ENCODE results near the gene ZSCAN5B. TPM values are rescaled to one million over a fixed set of nuclear protein-coding genes. Genes with fewer than 3 reads are reported as not detected.

Gene ZSCAN5B
- total and polyA plus RNA-seq, 2 donors = 0.05 TPM; not detected in 1

DNA sequence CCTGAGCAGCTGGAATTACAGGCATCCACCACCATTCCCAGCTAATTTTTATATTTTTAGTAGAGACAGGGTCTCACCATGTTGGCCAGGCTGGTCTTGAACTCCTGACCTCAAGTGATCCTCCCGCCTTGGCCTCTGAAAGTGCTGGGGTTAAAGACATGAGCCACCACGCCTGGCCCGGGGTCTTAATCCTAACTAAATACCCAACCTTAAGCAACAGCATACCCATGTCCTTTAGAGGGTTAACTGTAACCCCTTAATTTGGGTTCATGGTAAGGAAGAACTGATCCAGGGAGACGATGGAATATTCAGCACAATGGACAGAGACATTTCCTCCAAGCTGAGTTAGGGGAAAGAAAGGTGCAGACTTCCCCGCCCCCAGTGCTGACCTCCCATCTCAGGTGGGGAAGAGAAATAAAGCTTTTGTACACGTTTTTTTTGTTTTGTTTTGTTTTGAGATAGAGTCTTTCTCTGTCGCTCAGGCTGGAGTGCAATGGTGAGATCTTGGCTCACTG lies 30.5 kb downstream of the ZSCAN5B start:
- no peaks in the 10 kb centered on the region for H3K9me3 ChIP-seq (ENCODE audit: control insufficient read depth in 2 of 2, insufficient read depth in 1 of 2, low read length in 1 of 2)
- 60% methylated on average over 7 of the region's 7 CpGs for WGBS
- H3K4me1 ChIP-seq (ENCODE audit: control insufficient read depth in 2 of 2, insufficient read depth in 2 of 2, low read length in 2 of 2) = peaks cover 3 to 19% of the 10 kb centered on the region in 2 donors
- H3K27me3 ChIP-seq (ENCODE audit: control insufficient read depth in 2 of 2, insufficient read depth in 1 of 2, low read length in 1 of 2) = no peaks in the 10 kb centered on the region
- H3K36me3 ChIP-seq (ENCODE audit: control insufficient read depth in 2 of 2, insufficient read depth in 2 of 2, low read length in 1 of 2) = no peaks in the 10 kb centered on the region
- no peak overlapping the region for H3K27ac ChIP-seq (ENCODE audit: low read depth in 1 of 2, low read length in 1 of 2)
- DNase-seq (ENCODE audit: low read depth in 6 of 9, low spot score in 9 of 9) = peak in 2 of 9 donors; percentile 33 to 54
- H3K4me3 ChIP-seq (ENCODE audit: low read length in 2 of 2) = no peak overlapping the region

DNA sequence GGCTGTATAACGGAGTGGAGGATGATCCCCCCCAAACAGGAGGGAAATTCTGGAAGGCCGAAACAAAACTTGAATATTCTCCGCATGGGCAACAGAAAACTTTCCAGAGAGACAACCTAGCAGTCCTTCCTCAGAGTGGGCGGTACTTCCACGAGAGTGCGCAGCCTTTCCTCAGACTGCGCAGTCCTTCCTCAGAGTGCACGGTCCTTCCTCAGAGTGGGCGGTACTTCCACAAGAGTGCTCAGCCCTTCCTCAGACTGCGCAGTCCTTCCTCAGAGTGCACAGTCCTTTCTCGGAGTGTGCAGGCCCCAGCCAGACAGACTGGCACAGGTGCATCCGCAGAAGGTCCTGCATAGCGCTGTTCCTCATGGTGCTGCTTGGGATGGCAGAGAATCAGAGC lies 34.5 kb downstream of the ZSCAN5B start:
- Histone ChIP-seq H3K9me3 (ENCODE audit: control insufficient read depth in 2 of 2, insufficient read depth in 1 of 2, low read length in 1 of 2) (no peaks in the 10 kb centered on the region), H3K27me3 (ENCODE audit: control insufficient read depth in 2 of 2, insufficient read depth in 1 of 2, low read length in 1 of 2) (no peaks in the 10 kb centered on the region), H3K4me3 (ENCODE audit: low read length in 2 of 2) (no peak overlapping the region), H3K4me1 (ENCODE audit: control insufficient read depth in 2 of 2, insufficient read depth in 2 of 2, low read length in 2 of 2) (peaks cover 3 to 25% of the 10 kb centered on the region in 2 donors), H3K36me3 (ENCODE audit: control insufficient read depth in 2 of 2, insufficient read depth in 2 of 2, low read length in 1 of 2) (peaks cover 15 to 33% of the 10 kb centered on the region in 2 donors), H3K27ac (ENCODE audit: low read depth in 1 of 2, low read length in 1 of 2) (no peak overlapping the region)
- 91% methylated on average over 13 of the region's 13 CpGs for WGBS
- DNase-seq (ENCODE audit: low read depth in 6 of 9, low spot score in 9 of 9) = no peak

- Histone ChIP-seq H3K27ac (ENCODE audit: low read depth in 1 of 2, low read length in 1 of 2) (peak overlapping the region in 1 of 2 donors; percentile 7), H3K4me3 (ENCODE audit: low read length in 2 of 2) (no peak overlapping the region), H3K4me1 (ENCODE audit: control insufficient read depth in 2 of 2, insufficient read depth in 2 of 2, low read length in 2 of 2) (peaks cover 3 to 25% of the 10 kb centered on the region in 2 donors), H3K27me3 (ENCODE audit: control insufficient read depth in 2 of 2, insufficient read depth in 1 of 2, low read length in 1 of 2) (no peaks in the 10 kb centered on the region), H3K9me3 (ENCODE audit: control insufficient read depth in 2 of 2, insufficient read depth in 1 of 2, low read length in 1 of 2) (no peaks in the 10 kb centered on the region), H3K36me3 (ENCODE audit: control insufficient read depth in 2 of 2, insufficient read depth in 2 of 2, low read length in 1 of 2) (peaks cover 16 to 41% of the 10 kb centered on the region in 2 donors)
- peak in 3 of 9 donors; percentile 43 to 68 (median 59) for DNase-seq (ENCODE audit: low read depth in 6 of 9, low spot score in 9 of 9)
- WGBS = 9% methylated on average over 9 of the region's 9 CpGs
Observed at GRCh38 chr19:56162258-56162657, 35.3 kb downstream of the ZSCAN5B start.

DNA sequence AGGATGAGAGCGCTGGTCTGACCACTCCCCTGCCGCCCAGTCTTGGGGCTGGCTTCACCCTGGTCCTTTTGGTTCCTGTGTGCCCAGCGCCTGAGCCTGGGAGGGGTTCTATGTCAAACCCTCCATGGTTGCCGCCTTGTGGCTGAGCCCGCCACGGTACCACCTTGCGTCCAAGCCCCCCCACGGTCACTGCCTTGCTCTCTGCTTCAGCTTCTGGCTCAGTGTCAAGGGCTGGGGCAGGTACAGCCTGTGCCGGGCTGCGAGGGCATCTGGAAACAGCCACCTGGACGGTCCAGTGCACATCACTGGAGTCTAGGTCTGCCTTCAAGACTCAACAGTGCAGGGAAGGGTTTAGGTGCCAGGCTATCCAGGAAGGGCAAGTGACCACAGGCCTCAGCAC lies 36.0 kb downstream of the ZSCAN5B start:
- Histone ChIP-seq H3K9me3 (ENCODE audit: control insufficient read depth in 2 of 2, insufficient read depth in 1 of 2, low read length in 1 of 2) (no peaks in the 10 kb centered on the region), H3K36me3 (ENCODE audit: control insufficient read depth in 2 of 2, insufficient read depth in 2 of 2, low read length in 1 of 2) (peaks cover 23 to 48% of the 10 kb centered on the region in 2 donors), H3K4me1 (ENCODE audit: control insufficient read depth in 2 of 2, insufficient read depth in 2 of 2, low read length in 2 of 2) (peaks cover 3 to 25% of the 10 kb centered on the region in 2 donors), H3K4me3 (ENCODE audit: low read length in 2 of 2) (no peak overlapping the region), H3K27ac (ENCODE audit: low read depth in 1 of 2, low read length in 1 of 2) (no peak overlapping the region), H3K27me3 (ENCODE audit: control insufficient read depth in 2 of 2, insufficient read depth in 1 of 2, low read length in 1 of 2) (no peaks in the 10 kb centered on the region)
- WGBS = 97% methylated on average over 11 of the region's 11 CpGs
- no peak for DNase-seq (ENCODE audit: low read depth in 6 of 9, low spot score in 9 of 9)

DNA sequence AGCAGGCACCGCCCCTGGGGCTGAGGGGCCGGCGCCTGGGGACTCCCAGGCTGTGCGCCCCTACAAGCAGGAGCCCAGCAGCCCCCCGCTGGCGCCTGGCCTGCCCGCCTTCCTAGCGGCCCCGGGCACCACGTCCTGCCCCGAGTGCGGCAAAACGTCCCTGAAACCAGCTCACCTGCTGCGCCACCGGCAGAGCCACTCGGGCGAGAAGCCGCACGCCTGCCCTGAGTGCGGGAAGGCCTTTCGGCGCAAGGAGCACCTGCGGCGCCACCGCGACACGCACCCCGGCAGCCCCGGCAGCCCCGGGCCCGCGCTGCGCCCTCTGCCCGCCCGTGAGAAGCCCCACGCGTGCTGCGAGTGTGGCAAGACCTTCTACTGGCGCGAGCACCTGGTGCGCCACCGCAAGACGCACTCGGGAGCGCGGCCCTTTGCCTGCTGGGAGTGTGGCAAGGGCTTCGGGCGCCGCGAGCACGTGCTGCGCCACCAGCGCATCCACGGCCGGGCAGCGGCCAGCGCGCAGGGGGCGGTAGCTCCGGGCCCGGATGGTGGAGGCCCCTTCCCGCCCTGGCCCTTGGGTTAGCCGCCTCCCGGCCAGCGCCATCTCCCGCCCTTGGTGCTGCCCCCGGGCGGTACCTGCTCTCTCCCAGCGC lies 37.8 kb downstream of the ZSCAN5B start:
- Histone ChIP-seq H3K4me3 (ENCODE audit: low read length in 2 of 2) (no peak overlapping the region), H3K27ac (ENCODE audit: low read depth in 1 of 2, low read length in 1 of 2) (no peak overlapping the region), H3K9me3 (ENCODE audit: control insufficient read depth in 2 of 2, insufficient read depth in 1 of 2, low read length in 1 of 2) (no peaks in the 10 kb centered on the region), H3K27me3 (ENCODE audit: control insufficient read depth in 2 of 2, insufficient read depth in 1 of 2, low read length in 1 of 2) (no peaks in the 10 kb centered on the region), H3K36me3 (ENCODE audit: control insufficient read depth in 2 of 2, insufficient read depth in 2 of 2, low read length in 1 of 2) (peaks cover 40 to 66% of the 10 kb centered on the region in 2 donors), H3K4me1 (ENCODE audit: control insufficient read depth in 2 of 2, insufficient read depth in 2 of 2, low read length in 2 of 2) (peaks cover 3 to 25% of the 10 kb centered on the region in 2 donors)
- 99% methylated on average over 69 of the region's 69 CpGs for WGBS
- DNase-seq (ENCODE audit: low read depth in 6 of 9, low spot score in 9 of 9) = no peak

GRCh38 chr19:56159009-56159559 lies 38.5 kb downstream of the ZSCAN5B start:
- DNase-seq (ENCODE audit: low read depth in 6 of 9, low spot score in 9 of 9) = no peak
- H3K27me3 ChIP-seq (ENCODE audit: control insufficient read depth in 2 of 2, insufficient read depth in 1 of 2, low read length in 1 of 2) = no peaks in the 10 kb centered on the region
- H3K27ac ChIP-seq (ENCODE audit: low read depth in 1 of 2, low read length in 1 of 2) = no peak overlapping the region
- WGBS = 97% methylated on average over 9 of the region's 9 CpGs
- no peak overlapping the region for H3K4me3 ChIP-seq (ENCODE audit: low read length in 2 of 2)
- H3K36me3 ChIP-seq (ENCODE audit: control insufficient read depth in 2 of 2, insufficient read depth in 2 of 2, low read length in 1 of 2) = peaks cover 40 to 73% of the 10 kb centered on the region in 2 donors
- no peaks in the 10 kb centered on the region for H3K9me3 ChIP-seq (ENCODE audit: control insufficient read depth in 2 of 2, insufficient read depth in 1 of 2, low read length in 1 of 2)
- H3K4me1 ChIP-seq (ENCODE audit: control insufficient read depth in 2 of 2, insufficient read depth in 2 of 2, low read length in 2 of 2) = peaks cover 3 to 26% of the 10 kb centered on the region in 2 donors

DNA sequence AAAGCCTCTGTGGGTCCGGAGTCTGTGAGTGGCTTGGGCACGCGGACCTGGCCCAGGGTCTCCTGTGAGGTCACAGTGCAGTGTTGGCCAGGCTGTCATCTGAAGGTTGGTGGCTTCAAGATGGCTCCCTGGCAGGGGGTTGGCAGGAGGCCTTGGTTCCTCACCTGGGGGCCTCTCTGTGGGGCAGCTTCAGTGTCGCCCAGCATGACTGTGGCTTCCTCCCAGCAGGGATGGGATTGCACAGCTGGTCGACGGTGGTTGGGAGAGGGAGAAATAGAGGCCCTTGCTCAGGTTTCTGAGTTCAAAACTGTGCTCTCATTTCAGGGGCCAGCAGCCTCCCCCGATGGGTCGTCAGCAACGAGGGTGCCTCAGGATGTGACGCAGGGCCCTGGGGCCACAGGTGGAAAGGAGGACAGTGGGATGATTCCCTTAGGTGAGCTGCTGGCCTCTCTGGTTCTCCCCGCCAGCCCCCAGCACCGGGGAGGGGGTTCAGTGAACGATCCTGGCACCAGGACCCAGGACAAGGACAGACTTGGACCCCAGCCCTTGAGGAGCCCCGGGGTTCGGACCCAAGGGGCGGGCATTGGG lies 39.3 kb downstream of the ZSCAN5B start:
- peaks cover 11 to 26% of the 10 kb centered on the region in 2 donors for H3K4me1 ChIP-seq (ENCODE audit: control insufficient read depth in 2 of 2, insufficient read depth in 2 of 2, low read length in 2 of 2)
- whole genome bisulfite sequencing = 88% methylated on average over 16 of the region's 16 CpGs
- no peak for DNase-seq (ENCODE audit: low read depth in 6 of 9, low spot score in 9 of 9)
- H3K27me3 ChIP-seq (ENCODE audit: control insufficient read depth in 2 of 2, insufficient read depth in 1 of 2, low read length in 1 of 2) = no peaks in the 10 kb centered on the region
- no peak overlapping the region for H3K27ac ChIP-seq (ENCODE audit: low read depth in 1 of 2, low read length in 1 of 2)
- H3K9me3 ChIP-seq (ENCODE audit: control insufficient read depth in 2 of 2, insufficient read depth in 1 of 2, low read length in 1 of 2) = no peaks in the 10 kb centered on the region
- H3K4me3 ChIP-seq (ENCODE audit: low read length in 2 of 2) = no peak overlapping the region
- H3K36me3 ChIP-seq (ENCODE audit: control insufficient read depth in 2 of 2, insufficient read depth in 2 of 2, low read length in 1 of 2) = peaks cover 40 to 75% of the 10 kb centered on the region in 2 donors

GRCh38 chr19:56156768-56157167 lies 40.8 kb downstream of the ZSCAN5B start:
- peaks cover 40 to 80% of the 10 kb centered on the region in 2 donors for H3K36me3 ChIP-seq (ENCODE audit: control insufficient read depth in 2 of 2, insufficient read depth in 2 of 2, low read length in 1 of 2)
- 99% methylated on average over 11 of the region's 11 CpGs for WGBS
- H3K27me3 ChIP-seq (ENCODE audit: control insufficient read depth in 2 of 2, insufficient read depth in 1 of 2, low read length in 1 of 2) = no peaks in the 10 kb centered on the region
- H3K27ac ChIP-seq (ENCODE audit: low read depth in 1 of 2, low read length in 1 of 2) = no peak overlapping the region
- no peak for DNase-seq (ENCODE audit: low read depth in 6 of 9, low spot score in 9 of 9)
- H3K4me3 ChIP-seq (ENCODE audit: low read length in 2 of 2) = no peak overlapping the region
- H3K4me1 ChIP-seq (ENCODE audit: control insufficient read depth in 2 of 2, insufficient read depth in 2 of 2, low read length in 2 of 2) = peaks cover 12 to 19% of the 10 kb centered on the region in 2 donors
- no peaks in the 10 kb centered on the region for H3K9me3 ChIP-seq (ENCODE audit: control insufficient read depth in 2 of 2, insufficient read depth in 1 of 2, low read length in 1 of 2)

GRCh38 chr19:56155124-56155687 lies 42.4 kb downstream of the ZSCAN5B start:
- no peak overlapping the region for H3K4me3 ChIP-seq (ENCODE audit: low read length in 2 of 2)
- WGBS = 96% methylated on average over 17 of the region's 17 CpGs
- H3K27ac ChIP-seq (ENCODE audit: low read depth in 1 of 2, low read length in 1 of 2) = no peak overlapping the region

More at GRCh38 chr19:56155124-56155687, 42.4 kb downstream of the ZSCAN5B start:
- no peak for DNase-seq (ENCODE audit: low read depth in 6 of 9, low spot score in 9 of 9)
- Histone ChIP-seq H3K36me3 (ENCODE audit: control insufficient read depth in 2 of 2, insufficient read depth in 2 of 2, low read length in 1 of 2) (peaks cover 38 to 71% of the 10 kb centered on the region in 2 donors), H3K9me3 (ENCODE audit: control insufficient read depth in 2 of 2, insufficient read depth in 1 of 2, low read length in 1 of 2) (no peaks in the 10 kb centered on the region), H3K4me1 (ENCODE audit: control insufficient read depth in 2 of 2, insufficient read depth in 2 of 2, low read length in 2 of 2) (peaks cover 12 to 16% of the 10 kb centered on the region in 2 donors), H3K27me3 (ENCODE audit: control insufficient read depth in 2 of 2, insufficient read depth in 1 of 2, low read length in 1 of 2) (no peaks in the 10 kb centered on the region)

Measured in thymus (tissue), 11 donors.